Glutamatergic neuron (in vitro differentiated cells): ENCODE measurements around the gene COL15A1. TPM values are rescaled to one million over a fixed set of nuclear protein-coding genes. Genes with fewer than 3 reads are reported as not detected.

Experiments used
- DNase-seq: peaks from one replicate; pipeline ENCODE4 v3.0.0; 2022
- H3K27ac Mint-ChIP-seq: one replicate; pipeline ENCODE4 v1.8.0; 2020; ENCODE audit warnings: mild to moderate bottlenecking, mixed read lengths, inconsistent platforms; ENCODE audit not compliant: unreplicated experiment
- H3K27me3 Mint-ChIP-seq: one replicate; pipeline ENCODE4 v1.8.0; 2020; ENCODE audit warnings: mild to moderate bottlenecking, moderate library complexity, mixed read lengths, inconsistent platforms; ENCODE audit not compliant: unreplicated experiment
- H3K36me3 Mint-ChIP-seq: one replicate; pipeline ENCODE4 v1.8.0; 2020; ENCODE audit warnings: mild to moderate bottlenecking, mixed read lengths, inconsistent platforms; ENCODE audit not compliant: unreplicated experiment
- H3K4me1 Mint-ChIP-seq: one replicate; pipeline ENCODE4 v1.8.0; 2020; ENCODE audit warnings: mild to moderate bottlenecking, low read depth, mixed read lengths, inconsistent platforms; ENCODE audit not compliant: unreplicated experiment
- H3K4me3 Mint-ChIP-seq: one replicate; pipeline ENCODE4 v1.8.0; 2020; ENCODE audit warnings: mild to moderate bottlenecking, mixed read lengths, inconsistent platforms; ENCODE audit not compliant: unreplicated experiment
- H3K9me3 Mint-ChIP-seq: one replicate; pipeline ENCODE4 v1.8.0; 2020; ENCODE audit warnings: mild to moderate bottlenecking, moderate library complexity, mixed read lengths, inconsistent platforms; ENCODE audit not compliant: unreplicated experiment
- total RNA-seq: library from RNA; stranded (reverse); fragmentation: NEBNext Ultra II Directional; extraction: Animal tissue kit (Norgen Biotek cat#: 25700); gene quantifications from one replicate; pipeline ENCODE4 v1.2.1, GENCODE V29; 2021; ENCODE audit not compliant: unreplicated experiment
- TF ChIP-seq, protein P1 (sequence below): fragments of 200-600 bp; sonication (generic); IDR thresholded peaks from one replicate; pipeline ENCODE4 v1.5.0; 2021; ENCODE audit not compliant: partially characterized antibody, unreplicated experiment

The COL15A1 gene
- total RNA-seq, 1 donor from 2014 or later = not detected

DNA sequence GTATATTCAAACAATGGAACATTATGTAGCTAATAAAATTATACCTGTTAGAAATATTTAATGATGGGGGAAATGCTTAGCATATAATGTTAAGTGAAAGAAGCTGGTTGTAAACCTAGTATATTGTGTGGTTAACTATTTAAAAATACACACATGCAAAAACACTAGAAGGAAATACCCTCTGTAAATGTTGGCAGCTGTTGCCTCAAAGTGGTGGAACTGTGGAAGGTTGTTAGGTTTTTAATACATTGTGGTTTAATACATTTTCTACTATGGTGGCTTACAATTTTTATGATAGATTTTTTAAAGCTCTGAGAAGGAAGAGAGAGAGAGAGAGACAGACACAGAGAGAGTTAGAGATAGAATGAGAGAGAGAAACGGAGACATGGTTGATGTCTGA, 74.9 kb downstream of the COL15A1 start:
- no peak for DNase-seq
- H3K27ac Mint-ChIP-seq = no peak overlapping the region
- TF ChIP-seq, protein P1, sequence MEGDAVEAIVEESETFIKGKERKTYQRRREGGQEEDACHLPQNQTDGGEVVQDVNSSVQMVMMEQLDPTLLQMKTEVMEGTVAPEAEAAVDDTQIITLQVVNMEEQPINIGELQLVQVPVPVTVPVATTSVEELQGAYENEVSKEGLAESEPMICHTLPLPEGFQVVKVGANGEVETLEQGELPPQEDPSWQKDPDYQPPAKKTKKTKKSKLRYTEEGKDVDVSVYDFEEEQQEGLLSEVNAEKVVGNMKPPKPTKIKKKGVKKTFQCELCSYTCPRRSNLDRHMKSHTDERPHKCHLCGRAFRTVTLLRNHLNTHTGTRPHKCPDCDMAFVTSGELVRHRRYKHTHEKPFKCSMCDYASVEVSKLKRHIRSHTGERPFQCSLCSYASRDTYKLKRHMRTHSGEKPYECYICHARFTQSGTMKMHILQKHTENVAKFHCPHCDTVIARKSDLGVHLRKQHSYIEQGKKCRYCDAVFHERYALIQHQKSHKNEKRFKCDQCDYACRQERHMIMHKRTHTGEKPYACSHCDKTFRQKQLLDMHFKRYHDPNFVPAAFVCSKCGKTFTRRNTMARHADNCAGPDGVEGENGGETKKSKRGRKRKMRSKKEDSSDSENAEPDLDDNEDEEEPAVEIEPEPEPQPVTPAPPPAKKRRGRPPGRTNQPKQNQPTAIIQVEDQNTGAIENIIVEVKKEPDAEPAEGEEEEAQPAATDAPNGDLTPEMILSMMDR = no peak

DNA sequence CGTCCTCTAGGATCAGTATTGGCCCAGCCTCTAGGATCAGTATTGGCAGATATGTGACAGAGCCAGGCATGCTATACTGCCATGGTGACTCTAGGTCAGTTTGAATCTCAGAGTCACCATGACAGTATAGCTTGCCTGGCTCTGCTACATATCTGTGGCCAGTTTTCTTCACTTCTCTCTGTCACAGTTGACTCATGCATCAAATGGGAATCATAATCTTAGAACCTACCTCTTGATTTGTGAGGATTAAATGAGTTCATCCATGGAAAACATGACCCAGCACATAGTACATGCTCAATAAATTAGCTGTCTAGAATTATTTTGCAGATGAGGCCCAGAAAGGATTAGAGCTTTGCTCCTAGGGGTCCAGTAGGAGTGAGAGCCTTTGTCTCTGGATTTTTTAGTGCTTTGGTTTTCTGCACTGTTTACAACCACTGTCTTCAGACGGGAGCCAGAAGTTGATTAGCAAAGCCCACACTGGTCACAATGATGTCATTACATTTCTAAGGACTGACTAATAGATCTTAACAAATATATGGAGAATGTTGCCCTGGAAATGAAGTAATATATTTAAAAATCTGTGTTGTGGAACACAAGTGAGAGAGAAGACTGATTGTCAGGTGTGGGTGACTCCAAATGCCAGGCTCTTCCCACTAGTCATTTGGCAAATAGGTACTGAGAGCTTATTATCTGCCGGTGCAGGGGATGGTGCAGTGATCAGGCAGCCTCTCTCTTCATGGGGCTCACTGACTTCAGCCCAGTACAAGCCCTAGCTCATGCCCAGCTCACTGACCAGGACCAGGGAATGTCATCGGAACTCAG, 76.0 kb downstream of the COL15A1 start:
- no peak overlapping the region for H3K27ac Mint-ChIP-seq
- TF ChIP-seq, protein P1 = no peak

More for the DNA sequence above, 74.9 kb downstream of the COL15A1 start:
- Mint-ChIP-seq H3K4me1 (peaks cover 6% of the 10 kb centered on the region), H3K9me3 (peaks cover 5% of the 10 kb centered on the region), H3K36me3 (peaks cover 9% of the 10 kb centered on the region), H3K27me3 (no peaks in the 10 kb centered on the region), H3K4me3 (no peak overlapping the region)

GRCh38 chr9:99020786-99021436, 77.2 kb downstream of the COL15A1 start:
- no peak overlapping the region for H3K4me3 Mint-ChIP-seq
- H3K36me3 Mint-ChIP-seq = peaks cover 9% of the 10 kb centered on the region
- TF ChIP-seq, protein P1 = no peak
- no peak for DNase-seq
- H3K4me1 Mint-ChIP-seq = peaks cover 10% of the 10 kb centered on the region
- H3K27ac Mint-ChIP-seq = no peak overlapping the region
- no peaks in the 10 kb centered on the region for H3K27me3 Mint-ChIP-seq
- peaks cover 5% of the 10 kb centered on the region for H3K9me3 Mint-ChIP-seq

More for the DNA sequence above, 76.0 kb downstream of the COL15A1 start:
- H3K9me3 Mint-ChIP-seq = peaks cover 5% of the 10 kb centered on the region
- H3K4me1 Mint-ChIP-seq = peaks cover 10% of the 10 kb centered on the region
- peaks cover 9% of the 10 kb centered on the region for H3K36me3 Mint-ChIP-seq
- no peak overlapping the region for H3K4me3 Mint-ChIP-seq
- H3K27me3 Mint-ChIP-seq = no peaks in the 10 kb centered on the region
- DNase-seq = no peak

- H3K4me1 Mint-ChIP-seq = peaks cover 15% of the 10 kb centered on the region
- TF ChIP-seq, protein P1 = no peak
- H3K9me3 Mint-ChIP-seq = peaks cover 3% of the 10 kb centered on the region
- H3K27me3 Mint-ChIP-seq = no peaks in the 10 kb centered on the region
- no peak overlapping the region for H3K4me3 Mint-ChIP-seq
- DNase-seq = no peak
- H3K36me3 Mint-ChIP-seq = peaks cover 15% of the 10 kb centered on the region
- H3K27ac Mint-ChIP-seq = no peak overlapping the region
Observed at GRCh38 chr9:99021512-99021911, 77.8 kb downstream of the COL15A1 start.

DNA sequence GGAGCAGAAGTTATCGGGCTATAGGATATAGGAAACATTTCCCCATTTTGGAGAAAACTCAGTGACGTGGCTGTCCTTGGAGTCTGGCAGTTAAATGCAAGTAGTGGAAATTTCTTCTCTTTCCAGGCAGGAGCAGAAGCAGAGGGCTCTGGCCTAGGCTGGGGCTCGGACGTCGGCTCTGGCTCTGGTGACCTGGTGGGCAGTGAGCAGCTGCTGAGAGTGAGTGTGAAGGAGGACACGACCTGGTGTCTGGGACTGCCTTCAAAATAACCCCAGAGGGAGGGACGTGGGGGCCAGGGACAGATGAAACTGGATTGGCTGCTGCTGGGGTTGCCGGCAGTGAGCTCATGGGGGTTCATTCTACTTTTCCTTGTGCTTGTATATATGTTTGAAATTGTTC, 79.5 kb downstream of the COL15A1 start:
- TF ChIP-seq, protein P1 = no peak
- Mint-ChIP-seq H3K27me3 (no peaks in the 10 kb centered on the region), H3K27ac (no peak overlapping the region)

More for the DNA sequence above, 79.5 kb downstream of the COL15A1 start:
- Mint-ChIP-seq H3K4me1 (peaks cover 22% of the 10 kb centered on the region), H3K4me3 (no peak overlapping the region), H3K9me3 (peaks cover 5% of the 10 kb centered on the region), H3K36me3 (peaks cover 18% of the 10 kb centered on the region)
- DNase-seq = no peak
